Ishikawa (cell line): ENCODE results near the gene KCNG4.

Source experiments
- CEBPB ChIP-seq: IDR thresholded peaks from 2 replicates; pipeline ENCODE4 v1.6.1; 2012
- CREB1 ChIP-seq: IDR thresholded peaks from 2 replicates; pipeline ENCODE4 v1.6.1; 2012; ENCODE audit warnings: low read depth
- EGR1 ChIP-seq: IDR thresholded peaks from 2 replicates; pipeline ENCODE4 v1.6.1; 2012
- EP300 ChIP-seq: IDR thresholded peaks from 2 replicates; pipeline ENCODE4 v1.6.1; 2012; ENCODE audit warnings: borderline replicate concordance
- FOXM1 ChIP-seq: IDR thresholded peaks from 2 replicates; pipeline ENCODE4 v1.6.1; 2012; ENCODE audit warnings: low read depth, borderline replicate concordance
- MAX ChIP-seq: IDR thresholded peaks from 2 replicates; pipeline ENCODE4 v1.6.1; 2012
- NFIC ChIP-seq: IDR thresholded peaks from 2 replicates; pipeline ENCODE4 v1.6.1; 2012
- RAD21 ChIP-seq: IDR thresholded peaks from 2 replicates; pipeline ENCODE4 v1.6.1; 2012; ENCODE audit warnings: low read depth
- REST ChIP-seq: IDR thresholded peaks from 2 replicates; pipeline ENCODE4 v1.6.1; 2012; ENCODE audit warnings: low read depth, mild to moderate bottlenecking
- TAF1 ChIP-seq: IDR thresholded peaks from 2 replicates; pipeline ENCODE4 v1.6.1; 2012; ENCODE audit warnings: low read depth, mild to moderate bottlenecking
- TCF12 ChIP-seq: IDR thresholded peaks from 2 replicates; pipeline ENCODE4 v1.6.1; 2012; ENCODE audit warnings: low read depth
- TEAD4 ChIP-seq: IDR thresholded peaks from 2 replicates; pipeline ENCODE4 v1.6.1; 2012
- YY1 ChIP-seq: IDR thresholded peaks from 2 replicates; pipeline ENCODE4 v1.6.1; 2012; ENCODE audit warnings: low read depth
- ZBTB7A ChIP-seq: IDR thresholded peaks from 2 replicates; pipeline ENCODE4 v1.6.1; 2012; ENCODE audit warnings: low read depth
- TF ChIP-seq, protein P1 (sequence below): IDR thresholded peaks from 2 replicates; pipeline ENCODE4 v1.6.1; 2012

The KCNG4 gene

DNA sequence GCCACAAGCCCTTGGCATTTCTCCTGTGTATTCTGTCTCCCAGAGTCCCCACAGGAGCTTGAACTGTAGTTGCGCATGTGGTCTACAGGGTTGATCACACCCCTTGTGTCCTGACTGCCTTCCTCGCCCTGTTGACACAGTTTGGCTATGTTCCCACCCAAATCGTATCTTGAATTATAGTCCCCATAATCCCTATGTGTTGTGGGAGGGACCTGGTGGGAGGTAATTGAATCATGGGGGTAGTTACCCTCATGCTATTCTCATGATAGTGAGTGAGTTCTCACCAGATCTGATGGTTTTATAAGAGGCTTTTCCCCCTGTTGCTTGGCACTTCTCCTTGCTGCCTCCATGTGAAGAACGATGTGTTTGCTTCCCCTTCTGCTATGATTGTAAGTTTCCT, 27.7 kb downstream of the KCNG4 start:
- TF ChIP-seq TCF12, result no peak
- TF ChIP-seq YY1, result no peak
- TF ChIP-seq RAD21, result no peak
- no peak for TF ChIP-seq REST
- TF ChIP-seq CEBPB, result no peak
- TF ChIP-seq FOXM1, result no peak
- TF ChIP-seq ZBTB7A, result no peak
- no peak for TF ChIP-seq MAX
- no peak for TF ChIP-seq CREB1
- TF ChIP-seq, protein P1, sequence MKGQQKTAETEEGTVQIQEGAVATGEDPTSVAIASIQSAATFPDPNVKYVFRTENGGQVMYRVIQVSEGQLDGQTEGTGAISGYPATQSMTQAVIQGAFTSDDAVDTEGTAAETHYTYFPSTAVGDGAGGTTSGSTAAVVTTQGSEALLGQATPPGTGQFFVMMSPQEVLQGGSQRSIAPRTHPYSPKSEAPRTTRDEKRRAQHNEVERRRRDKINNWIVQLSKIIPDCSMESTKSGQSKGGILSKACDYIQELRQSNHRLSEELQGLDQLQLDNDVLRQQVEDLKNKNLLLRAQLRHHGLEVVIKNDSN, result no peak

- TF ChIP-seq NFIC, result no peak
- no peak for TF ChIP-seq TEAD4
- TF ChIP-seq EGR1, result no peak
- no peak for TF ChIP-seq REST
- no peak for TF ChIP-seq EP300
- no peak for TF ChIP-seq CEBPB
- TF ChIP-seq FOXM1, result no peak
- TF ChIP-seq TCF12, result no peak
- TF ChIP-seq YY1, result no peak
- TF ChIP-seq TAF1, result no peak
- TF ChIP-seq MAX, result no peak
These were observed 29.8 kb downstream of the KCNG4 start for GRCh38 chr16:84209989-84210388.

- TF ChIP-seq FOXM1 (no peak), YY1 (no peak), REST (no peak)
These were observed 31.9 kb downstream of the KCNG4 start for GRCh38 chr16:84207879-84208278.

- TF ChIP-seq RAD21 (no peak), EGR1 (no peak), REST (no peak), TAF1 (no peak), TEAD4 (no peak), EP300 (no peak), NFIC (no peak), ZBTB7A (no peak), MAX (no peak), FOXM1 (no peak), YY1 (no peak), TCF12 (no peak), CREB1 (no peak)
- TF ChIP-seq, protein P1, result no peak
These were observed 32.6 kb downstream of the KCNG4 start for GRCh38 chr16:84207251-84207650.
